Transverse colon (tissue), 4 donors: ENCODE results near the gene STRIP1. TPM values are rescaled to one million over a fixed set of nuclear protein-coding genes. Genes with fewer than 3 reads are reported as not detected.

Experiments
- DNase-seq: peaks from one replicate; pipeline ENCODE4 v3.0.0-alpha.2; 2019
- H3K27ac ChIP-seq, 4 donors: fragments of 200-600 bp; sonication (generic); 2 replicates each; pipeline ENCODE4 v1.5.1; 2016 to 2018; ENCODE audit warnings: inconsistent platforms in 4 of 4
- H3K27me3 ChIP-seq: fragments of 200-600 bp; sonication (generic); 2 replicates; pipeline ENCODE4 v1.5.1; 2017; ENCODE audit warnings: inconsistent platforms
- H3K36me3 ChIP-seq, 4 donors: fragments of 200-600 bp; sonication (generic); 2 replicates each; pipeline ENCODE4 v1.5.1; 2017 to 2019; ENCODE audit warnings: inconsistent platforms in 4 of 4
- H3K4me1 ChIP-seq, 4 donors: fragments of 200-600 bp; sonication (generic); 2 replicates each; pipeline ENCODE4 v1.5.1; 2017 to 2020; ENCODE audit warnings: inconsistent platforms in 4 of 4
- H3K4me3 ChIP-seq, 4 donors: fragments of 200-600 bp; sonication (generic); 1 replicate in 1 of 4; 2 replicates in 3 of 4; pipeline versions ENCODE4 v1.5.1 to v1.6.1; 2017 to 2019; ENCODE audit warnings: inconsistent platforms in 4 of 4
- H3K9me3 ChIP-seq, 2 donors: fragments of 200-600 bp; sonication (generic); 2 replicates each; pipeline ENCODE4 v1.5.1; 2017 to 2019; ENCODE audit warnings: inconsistent platforms in 2 of 2
- CTCF ChIP-seq, 5 experiments: fragments of 200-600 bp in 3 of 5; fragments of 450-650 bp in 2 of 5; sonication (generic) in 3 of 5; IDR thresholded peaks; 1 replicate in 2 of 5; 2 replicates in 3 of 5; pipeline ENCODE4 v1.5.1; 2016 to 2017; ENCODE audit warnings: antibody characterized with exemption in 5 of 5, inconsistent platforms in 3 of 5, mild to moderate bottlenecking in 2 of 5, moderate library complexity in 1 of 5
- EP300 ChIP-seq: sonication (generic); formaldehyde crosslinking; IDR thresholded peaks from one replicate; pipeline ENCODE4 v1.6.1; 2017; ENCODE audit warnings: antibody characterized with exemption, low read depth
- POLR2A ChIP-seq: fragments of 450-650 bp; IDR thresholded peaks from one replicate; pipeline ENCODE4 v1.6.1; 2016; ENCODE audit warnings: antibody characterized with exemption, mild to moderate bottlenecking, moderate library complexity
- POLR2AphosphoS5 ChIP-seq, 3 donors: sonication (generic); formaldehyde crosslinking; IDR thresholded peaks; one replicate each; pipeline ENCODE4 v1.6.1; 2016; ENCODE audit warnings: antibody characterized with exemption in 3 of 3
- WGBS, 2 donors: methylation state at CpG; one replicate each; pipeline ENCODE4 v1.1.5; 2018; ENCODE audit warnings: low coverage in 1 of 2; 5-methylcytosine and 5-hydroxymethylcytosine counted together
- in situ Hi-C, 4 donors: fragments of 200-750 bp; cut with MboI; loops; one replicate each; pipeline versions ENCODE4 v1.15.0 to v1.15.1; 2017; ENCODE audit warnings: low sequenced_read_pairs in 3 of 4, low pct_ligation_motif_present in 1 of 4, low pct_unique_long_range_greater_than_20kb in 1 of 4
- intact Hi-C: fragments of 100-400 bp; cut with DNase I; formaldehyde crosslinking; loops from one replicate; pipeline ENCODE4 v1.15.1; 2023; ENCODE audit warnings: low total_unique reads
- total RNA-seq, 4 donors: library from RNA; depleted of rRNA; stranded (reverse); fragments of >200 nt; gene quantifications; one replicate each; pipeline ENCODE4 v1.1.0, GENCODE V29; 2016

The STRIP1 gene
- total RNA-seq, 4 donors from 2014 or later = 32.6 to 72.2 (median 58.7) TPM

- H3K27me3 ChIP-seq = no peaks in the 10 kb centered on the region
- no peaks in the 10 kb centered on the region for H3K36me3 ChIP-seq
- H3K27ac ChIP-seq = peak overlapping the region in 3 of 4 donors; percentile 8 to 16 (median 15)
- WGBS, 2 donors = 73 to 85% methylated on average over 4 to 7 of the region's 7 CpGs
- no peak for DNase-seq
- no peak for TF ChIP-seq EP300
- no peak for TF ChIP-seq CTCF (IDR thresholded peaks at IDR 0.05)
- TF ChIP-seq POLR2AphosphoS5 (IDR thresholded peaks at IDR 0.05) = no peak
- no peak for TF ChIP-seq POLR2A
- in situ Hi-C loops = loop anchor here in 1 of 4 donors (25.0 kb wide), 2 partner anchors 335 to 460 kb away; partner anchors contain the start of genes GNAI3, GPR61, GSTM2 and GSTM4
- H3K9me3 ChIP-seq = no peaks in the 10 kb centered on the region
- H3K4me1 ChIP-seq = peaks cover 29 to 60% (median 40%) of the 10 kb centered on the region in 4 donors
- no peak overlapping the region for H3K4me3 ChIP-seq
- intact Hi-C loops = no loop called here
These were observed 37.1 kb upstream of the STRIP1 start for GRCh38 chr1:109997204-109997866.

- in situ Hi-C loops = loop anchor here in 1 of 4 donors (25.0 kb wide), 2 partner anchors 336 to 461 kb away; partner anchors contain the start of genes GNAI3, GPR61, GSTM2 and GSTM4
- no peak for DNase-seq
- intact Hi-C loops = no loop called here
- Histone ChIP-seq H3K4me3 (no peak overlapping the region), H3K4me1 (peaks cover 24 to 63% (median 42%) of the 10 kb centered on the region in 4 donors), H3K27me3 (no peaks in the 10 kb centered on the region), H3K27ac (peak overlapping the region in 2 of 4 donors; percentile 15 to 16), H3K9me3 (no peaks in the 10 kb centered on the region), H3K36me3 (no peaks in the 10 kb centered on the region)
- TF ChIP-seq EP300 (no peak), POLR2A (no peak), CTCF (IDR thresholded peaks at IDR 0.05) (no peak), POLR2AphosphoS5 (IDR thresholded peaks at IDR 0.05) (no peak)
These were observed 36.6 kb upstream of the STRIP1 start for GRCh38 chr1:109997867-109998229.

- in situ Hi-C loops = no loop called here
These were observed 31.7 kb upstream of the STRIP1 start for GRCh38 chr1:110002695-110003094.

More at GRCh38 chr1:110002695-110003094, 31.7 kb upstream of the STRIP1 start:
- no peaks in the 10 kb centered on the region for H3K27me3 ChIP-seq
- intact Hi-C loops = no loop called here
- H3K4me3 ChIP-seq = no peak overlapping the region
- no peaks in the 10 kb centered on the region for H3K36me3 ChIP-seq
- H3K4me1 ChIP-seq = peaks cover 5 to 62% (median 41%) of the 10 kb centered on the region in 4 donors
- DNase-seq = no peak
- H3K27ac ChIP-seq = peak overlapping the region; percentile 84 to 89 (median 86)
- no peak for TF ChIP-seq POLR2A
- no peak for TF ChIP-seq EP300
- no peak for TF ChIP-seq POLR2AphosphoS5 (IDR thresholded peaks at IDR 0.05)
- TF ChIP-seq CTCF (IDR thresholded peaks at IDR 0.05) = no peak
- H3K9me3 ChIP-seq = no peaks in the 10 kb centered on the region
- WGBS, 2 donors = 88 to 100% methylated on average over 1 of the region's 1 CpG
